Measurements from ENCODE around the gene MAPK12.

GRCh38 chr22:50289942-50290630 is 28.6 kb upstream of the MAPK12 start:
- TF ChIP-seq, protein P1, sequence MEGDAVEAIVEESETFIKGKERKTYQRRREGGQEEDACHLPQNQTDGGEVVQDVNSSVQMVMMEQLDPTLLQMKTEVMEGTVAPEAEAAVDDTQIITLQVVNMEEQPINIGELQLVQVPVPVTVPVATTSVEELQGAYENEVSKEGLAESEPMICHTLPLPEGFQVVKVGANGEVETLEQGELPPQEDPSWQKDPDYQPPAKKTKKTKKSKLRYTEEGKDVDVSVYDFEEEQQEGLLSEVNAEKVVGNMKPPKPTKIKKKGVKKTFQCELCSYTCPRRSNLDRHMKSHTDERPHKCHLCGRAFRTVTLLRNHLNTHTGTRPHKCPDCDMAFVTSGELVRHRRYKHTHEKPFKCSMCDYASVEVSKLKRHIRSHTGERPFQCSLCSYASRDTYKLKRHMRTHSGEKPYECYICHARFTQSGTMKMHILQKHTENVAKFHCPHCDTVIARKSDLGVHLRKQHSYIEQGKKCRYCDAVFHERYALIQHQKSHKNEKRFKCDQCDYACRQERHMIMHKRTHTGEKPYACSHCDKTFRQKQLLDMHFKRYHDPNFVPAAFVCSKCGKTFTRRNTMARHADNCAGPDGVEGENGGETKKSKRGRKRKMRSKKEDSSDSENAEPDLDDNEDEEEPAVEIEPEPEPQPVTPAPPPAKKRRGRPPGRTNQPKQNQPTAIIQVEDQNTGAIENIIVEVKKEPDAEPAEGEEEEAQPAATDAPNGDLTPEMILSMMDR (IDR thresholded peaks at IDR 0.05): no peak
- no peak for TF ChIP-seq POLR2AphosphoS5 (IDR thresholded peaks at IDR 0.05)
